Activated CD8-positive, alpha-beta memory T cell treated with anti-CD3 and anti-CD28 coated beads for 36 hours (primary cell): Measurements from ENCODE around the gene ABLIM3. TPM values are rescaled to one million over a fixed set of nuclear protein-coding genes. Genes with fewer than 3 reads are reported as not detected.

Experiments used
- CTCF ChIA-PET: fragments of 350-600 bp; sonication (Branson Sonifier 250); formaldehyde crosslinking; loops from one replicate; lab custom pipeline; 2021; ENCODE audit warnings: antibody characterized with exemption; lab: Charles Lee
- POLR2A ChIA-PET: fragments of 350-600 bp; sonication (Branson Sonifier 250); formaldehyde crosslinking; loops from one replicate; lab custom pipeline; 2021; ENCODE audit warnings: antibody characterized with exemption; lab: Charles Lee
- total RNA-seq, 2 experiments: library from RNA; stranded (reverse); gene quantifications; one replicate each; pipeline ENCODE4 v1.2.3, GENCODE V29; 2021

The ABLIM3 gene
- total RNA-seq, 2 experiments from 2014 or later = not detected

DNA sequence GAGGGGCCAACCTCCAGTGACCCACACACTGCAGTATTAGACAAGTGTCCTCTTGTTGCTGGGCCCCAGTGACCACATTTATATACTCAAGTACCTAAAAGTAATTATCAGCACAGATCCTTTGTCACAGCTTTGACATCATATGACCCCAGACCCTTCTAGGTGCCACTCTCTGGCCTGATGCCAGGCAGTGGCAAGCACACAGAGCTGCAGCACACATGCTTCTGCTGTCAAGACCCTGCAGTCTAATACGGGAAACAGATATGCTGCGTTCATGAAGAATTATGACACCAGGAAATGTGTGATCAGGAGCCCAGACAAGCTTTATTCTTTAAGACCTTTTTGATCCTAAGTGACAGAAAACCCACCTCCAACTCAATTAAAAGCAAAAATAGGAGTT, 66.5 kb downstream of the ABLIM3 start:
- CTCF ChIA-PET = no interaction called here

GRCh38 chr5:149210225-149210624, 68.9 kb downstream of the ABLIM3 start:
- ChIA-PET CTCF (no interaction called here), POLR2A (no interaction called here)

More for the DNA sequence above, 66.5 kb downstream of the ABLIM3 start:
- POLR2A ChIA-PET = no interaction called here

- ChIA-PET CTCF (no interaction called here), POLR2A (no interaction called here)
Measured at GRCh38 chr5:149210968-149211490, 69.7 kb downstream of the ABLIM3 start.

GRCh38 chr5:149211566-149211965, 70.3 kb downstream of the ABLIM3 start:
- ChIA-PET CTCF (no interaction called here), POLR2A (no interaction called here)

DNA sequence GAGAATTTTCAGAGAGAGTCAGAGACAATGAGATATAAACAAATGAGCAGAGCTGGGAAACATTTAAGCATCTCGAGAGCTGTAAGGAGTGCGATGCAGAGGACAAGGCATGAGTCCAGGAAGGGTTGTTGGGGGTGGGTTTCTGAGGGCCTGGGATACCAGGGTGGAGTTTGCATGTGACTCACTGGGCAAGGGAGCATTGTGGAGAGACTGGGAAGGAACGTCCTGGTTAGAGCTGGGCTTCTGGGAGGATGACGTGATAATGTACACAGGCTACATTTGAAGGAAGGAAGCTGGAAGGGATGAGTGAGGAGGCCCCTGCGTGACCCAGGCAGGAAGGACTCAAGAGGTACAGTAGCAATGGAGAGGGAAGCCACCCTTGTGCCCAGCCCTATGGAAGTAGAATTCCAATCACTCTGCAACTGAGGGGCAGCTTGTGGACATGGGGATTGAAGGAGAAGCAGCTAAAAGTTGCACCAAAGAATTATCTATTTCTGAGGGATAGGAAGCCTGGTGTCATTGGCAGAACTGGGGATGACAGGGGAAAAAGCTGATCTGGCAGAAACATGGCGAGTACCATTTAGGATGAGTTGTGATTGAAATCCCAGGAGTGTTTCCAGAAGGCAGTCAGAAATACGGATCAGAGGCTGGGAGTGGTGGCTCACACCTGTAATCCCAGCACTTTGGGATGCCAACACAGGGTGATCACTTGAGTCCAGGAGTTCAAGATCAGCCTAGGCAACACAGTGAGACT, 71.1 kb downstream of the ABLIM3 start:
- ChIA-PET CTCF (interaction anchor here (0.8 kb wide), 1 partner anchor 66 kb away, joined by 3 read pairs; no protein-coding TSS in a partner anchor), POLR2A (no interaction called here)

DNA sequence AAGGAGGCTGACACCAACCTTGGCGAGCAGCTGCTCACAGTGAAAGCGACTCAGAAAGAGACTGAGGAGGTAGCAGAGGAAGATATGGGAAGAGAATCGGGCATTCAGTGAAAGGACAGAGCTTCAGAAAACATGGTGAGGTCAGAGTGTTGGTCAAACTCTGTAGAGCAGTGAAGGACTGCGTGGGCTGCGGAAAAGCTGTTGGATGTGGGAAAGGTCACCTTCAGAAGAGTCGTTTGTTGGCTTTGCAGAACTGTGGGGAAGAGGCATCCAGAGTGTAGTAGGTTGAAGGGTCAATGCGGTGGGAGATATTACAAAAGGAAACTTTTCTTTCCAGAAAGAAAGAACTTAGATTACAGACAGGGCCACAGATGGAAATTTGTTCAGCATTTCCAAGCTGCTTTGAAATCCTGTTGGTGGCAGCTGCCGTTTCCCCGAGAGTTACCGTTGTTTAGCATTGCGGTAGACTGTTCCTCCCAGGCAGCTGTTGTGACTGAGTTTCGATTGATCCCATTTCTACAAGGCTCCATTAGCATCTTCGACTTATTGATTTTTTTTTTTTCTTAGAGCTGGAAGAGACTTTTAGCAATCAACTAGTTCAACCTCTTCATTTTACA, 72.1 kb downstream of the ABLIM3 start:
- CTCF ChIA-PET = interaction anchor here (0.8 kb wide), 1 partner anchor 67 kb away, joined by 3 read pairs; no protein-coding TSS in a partner anchor
- POLR2A ChIA-PET = no interaction called here

DNA sequence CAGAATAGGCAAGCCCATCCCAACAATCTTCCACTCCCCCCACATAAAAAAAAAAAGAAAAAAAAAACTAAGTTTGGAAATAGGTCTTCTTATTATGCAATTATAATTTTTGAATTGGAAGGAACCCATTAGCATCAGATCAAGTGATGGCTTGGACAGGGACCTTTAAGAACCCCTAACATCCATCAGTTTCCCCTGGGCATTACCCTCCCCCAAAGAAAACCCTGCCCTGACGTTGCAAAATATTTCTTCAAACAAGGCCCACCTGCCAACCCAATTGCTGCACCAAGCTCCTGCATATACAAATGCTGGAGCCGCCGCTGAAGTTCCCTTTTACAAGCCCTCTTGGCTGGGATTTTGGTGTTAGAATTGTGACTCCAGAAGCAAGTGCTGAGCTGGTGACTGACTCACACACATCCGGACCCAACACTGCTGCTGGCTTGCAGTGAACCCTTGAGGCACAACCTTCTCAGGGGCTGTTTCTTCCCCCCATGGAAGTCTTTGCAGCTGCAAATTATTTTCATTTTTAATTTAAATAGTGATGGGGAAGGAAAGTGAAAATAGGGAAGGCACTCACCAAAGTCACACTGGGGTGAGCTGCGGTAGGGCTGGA, 74.3 kb downstream of the ABLIM3 start:
- ChIA-PET POLR2A (no interaction called here), CTCF (no interaction called here)

- CTCF ChIA-PET = no interaction called here
- POLR2A ChIA-PET = no interaction called here
Measured at GRCh38 chr5:149216496-149216895, 75.2 kb downstream of the ABLIM3 start.

- ChIA-PET POLR2A (no interaction called here), CTCF (no interaction called here)
Measured at GRCh38 chr5:149217096-149217802, 76.0 kb downstream of the ABLIM3 start.

DNA sequence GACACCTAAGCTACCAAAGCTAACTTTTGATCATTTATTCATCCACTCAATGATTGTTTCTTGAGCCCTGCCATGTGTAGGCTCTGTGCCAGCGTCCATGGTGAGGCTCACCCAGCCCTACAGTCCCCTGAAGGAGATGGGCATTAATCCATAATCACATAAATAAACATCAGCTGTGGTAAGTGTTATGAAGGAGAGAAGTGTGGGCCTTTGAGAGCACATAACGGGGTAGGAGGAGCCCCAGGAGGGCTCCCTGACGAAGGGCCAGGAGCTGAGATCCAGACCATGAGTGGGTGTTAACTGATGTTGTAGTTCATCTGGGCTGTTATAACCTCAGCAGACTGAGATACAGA, 76.5 kb downstream of the ABLIM3 start:
- ChIA-PET POLR2A (no interaction called here), CTCF (no interaction called here)

DNA sequence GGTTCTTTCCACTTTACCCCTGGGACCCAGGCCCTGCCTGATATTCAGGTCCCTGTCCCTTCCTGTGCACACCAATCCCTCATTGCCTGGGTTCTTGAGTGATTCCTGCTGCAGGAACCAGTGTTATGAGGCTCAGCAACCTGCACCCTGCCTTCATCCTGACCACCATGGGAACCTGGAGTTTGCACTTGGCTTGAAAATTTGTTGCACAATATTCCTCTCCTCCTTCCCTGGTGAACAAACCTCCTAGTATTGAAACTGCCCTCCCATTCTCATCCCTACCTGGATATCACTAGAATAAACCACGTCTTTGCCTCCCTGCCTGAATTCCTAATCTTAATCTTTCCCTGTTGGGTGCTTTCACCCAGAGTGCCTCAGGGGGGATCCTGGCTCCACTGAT, 78.3 kb downstream of the ABLIM3 start:
- POLR2A ChIA-PET = no interaction called here
- CTCF ChIA-PET = no interaction called here

DNA sequence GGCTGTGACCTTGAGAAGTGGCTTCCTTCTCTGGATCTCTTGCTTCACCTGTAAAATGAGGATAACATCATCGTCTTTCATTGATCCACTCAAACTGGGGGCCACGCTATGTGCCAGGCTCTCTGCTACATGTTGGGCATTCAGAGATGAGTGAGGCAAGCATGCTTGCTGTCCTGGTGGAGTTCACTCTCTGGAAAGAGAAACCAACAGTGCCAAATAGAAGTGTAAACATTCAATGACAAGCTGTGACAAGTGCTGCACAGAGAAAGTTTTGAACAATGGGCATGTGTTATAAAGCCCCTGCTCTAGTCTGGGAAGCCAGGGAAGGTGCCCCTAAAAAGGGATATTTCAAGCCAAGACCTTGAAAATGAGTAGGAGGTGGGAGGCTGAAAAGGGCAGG, 79.5 kb downstream of the ABLIM3 start:
- ChIA-PET POLR2A (no interaction called here), CTCF (no interaction called here)

GRCh38 chr5:149221326-149221725, 80.0 kb downstream of the ABLIM3 start:
- ChIA-PET CTCF (no interaction called here), POLR2A (no interaction called here)

DNA sequence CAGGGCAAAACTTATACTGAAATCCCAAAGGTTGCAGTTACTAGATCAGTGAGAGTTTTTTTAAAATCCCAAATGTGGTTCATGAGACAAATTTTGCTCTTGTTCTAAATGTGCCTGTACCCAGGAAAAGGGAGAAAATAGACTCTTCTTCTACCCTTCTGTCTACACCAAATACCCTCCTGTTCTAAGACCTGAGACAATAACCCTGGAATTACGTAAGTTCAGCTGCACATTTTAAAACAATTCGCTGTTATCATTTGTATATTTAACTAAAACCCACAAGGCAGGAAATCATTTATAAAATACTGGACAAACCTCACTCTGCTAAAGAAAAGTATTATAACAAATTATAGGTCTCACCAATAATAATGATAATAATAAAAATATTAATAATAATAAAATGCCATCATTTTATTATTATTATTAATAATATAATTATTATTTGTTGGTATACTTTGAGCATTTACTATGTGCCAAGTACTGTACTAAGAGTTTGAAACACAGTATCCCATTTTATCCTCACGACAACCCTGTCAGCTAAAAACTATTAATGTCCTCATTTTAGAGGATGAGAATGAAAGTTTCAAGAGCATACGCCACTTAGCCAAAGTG, 80.5 kb downstream of the ABLIM3 start:
- CTCF ChIA-PET = interaction anchor here (1.8 kb wide), 1 partner anchor 80 kb away, joined by 7 read pairs; the partner anchor contains the start of gene ABLIM3

DNA sequence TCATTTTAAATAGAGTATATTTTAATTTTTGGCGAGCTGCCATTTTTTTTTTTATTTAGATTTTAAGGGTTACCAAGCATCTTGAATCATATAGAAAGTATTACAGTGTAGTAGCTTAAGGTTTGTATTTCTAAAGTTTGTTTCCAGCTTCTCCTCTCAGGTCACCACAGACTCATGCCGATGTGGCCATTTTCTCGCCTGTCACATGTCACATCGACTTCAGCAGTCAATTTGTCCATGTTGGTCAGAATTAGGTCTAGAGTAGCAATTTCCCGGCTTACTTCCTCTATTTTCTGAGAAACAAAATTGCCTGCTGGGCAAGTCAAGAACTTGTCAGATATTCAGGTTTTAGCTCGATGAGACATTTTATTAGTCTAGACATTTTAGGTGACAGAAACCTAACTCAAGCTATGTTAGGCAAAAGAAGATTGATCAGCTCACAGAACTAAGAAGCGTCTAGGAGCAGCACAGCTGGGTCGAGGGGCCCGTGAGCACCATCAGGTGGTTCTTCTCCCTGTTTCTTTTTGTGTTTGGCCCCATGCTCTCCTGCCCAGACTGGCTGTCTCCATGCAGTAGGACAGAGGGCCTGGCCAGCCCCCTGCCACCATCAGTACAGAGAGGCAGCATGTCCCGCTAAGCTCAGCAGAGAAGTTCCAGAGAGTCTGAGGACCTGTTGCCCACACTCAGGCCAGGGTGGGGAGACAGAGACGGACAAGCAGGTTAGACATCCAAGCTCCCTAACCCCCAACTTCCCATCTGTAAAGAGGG, 82.0 kb downstream of the ABLIM3 start:
- POLR2A ChIA-PET = no interaction called here
- CTCF ChIA-PET = interaction anchor here (0.6 to 1.8 kb wide), 4 partner anchors 8 to 82 kb away, joined by 3 to 7 read pairs (median 4); partner anchors contain the start of gene ABLIM3

More for the DNA sequence above, 80.5 kb downstream of the ABLIM3 start:
- POLR2A ChIA-PET = no interaction called here

DNA sequence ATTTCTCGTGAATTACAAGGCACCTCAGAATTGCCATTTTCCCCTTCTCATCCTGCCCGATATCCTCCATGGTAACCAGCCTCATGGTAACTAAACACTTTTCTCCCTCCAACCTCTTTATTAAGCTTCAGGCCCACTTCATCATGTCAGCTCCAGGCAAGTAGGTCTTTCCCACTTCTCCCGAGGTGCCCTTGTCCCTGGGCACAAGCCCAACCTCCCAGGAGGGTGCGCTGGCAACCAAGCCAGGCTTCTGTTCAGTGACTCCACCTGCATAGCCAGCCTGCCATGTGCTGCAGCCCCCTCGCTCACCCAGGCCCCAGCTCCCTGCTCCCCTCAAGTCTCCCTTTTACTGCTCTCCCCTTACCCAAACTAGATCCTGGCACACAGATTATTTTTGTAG, 83.0 kb downstream of the ABLIM3 start:
- POLR2A ChIA-PET = no interaction called here
- CTCF ChIA-PET = no interaction called here

DNA sequence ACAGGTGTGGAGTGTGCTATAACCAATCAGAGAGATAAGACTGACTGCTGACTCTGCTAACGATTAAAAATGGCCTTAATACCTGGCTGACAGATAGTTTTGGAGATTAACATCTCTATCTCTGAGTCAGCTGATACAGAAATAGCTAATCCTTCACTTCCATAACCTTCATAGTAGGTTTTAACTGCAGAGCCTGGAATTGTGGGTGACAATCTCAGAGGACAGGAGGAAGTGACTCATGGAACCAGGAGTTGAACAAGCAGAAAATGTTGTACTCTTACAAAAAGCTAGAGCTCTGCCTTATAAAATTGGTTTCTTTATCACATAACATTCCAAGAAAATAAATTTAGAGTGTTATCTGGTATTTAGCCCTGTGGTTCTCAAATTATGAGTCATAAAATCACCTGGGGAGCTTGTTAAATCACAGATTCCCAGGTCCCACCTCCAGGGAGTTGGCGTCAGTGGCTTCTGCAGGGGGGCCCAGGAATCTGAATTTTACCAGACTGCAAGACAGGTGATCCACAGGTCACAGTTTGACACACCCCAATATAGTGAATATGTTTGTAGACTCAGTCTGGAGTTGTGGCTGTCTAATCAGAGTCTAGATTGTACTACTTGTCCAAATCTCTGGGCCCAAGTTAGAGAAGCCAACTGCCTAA, 86.0 kb downstream of the ABLIM3 start:
- CTCF ChIA-PET = interaction anchor here (1.1 kb wide), 1 partner anchor 86 kb away, joined by 3 read pairs; the partner anchor contains the start of gene ABLIM3

More for the DNA sequence above, 86.0 kb downstream of the ABLIM3 start:
- POLR2A ChIA-PET = no interaction called here
